K562 (cell line): ENCODE results near the gene UBE2L3. TPM values are rescaled to one million over a fixed set of nuclear protein-coding genes. Genes with fewer than 3 reads are reported as not detected.
A peak's percentile ranks its signal among the peaks of the same experiment; 100 is the strongest.

ENCODE experiments used
- COPS2 ChIP-seq: fragments of 450-650 bp; conservative IDR thresholded peaks from 2 replicates; pipeline ENCODE4 v1.6.1; 2016; ENCODE audit warnings: mild to moderate bottlenecking, moderate library complexity
- ELF4 ChIP-seq: fragments of 450-650 bp; formaldehyde crosslinking; IDR thresholded peaks from 2 replicates; pipeline ENCODE4 v1.4.0; 2022; ENCODE audit warnings: missing genetic modification characterization
- FOXK1 ChIP-seq: sonication (generic); formaldehyde crosslinking; IDR thresholded peaks from 2 replicates; pipeline ENCODE4 v1.8.0; 2022; ENCODE audit warnings: missing genetic modification reagents, mild to moderate bottlenecking, borderline replicate concordance
- GATAD2B ChIP-seq: fragments of 450-650 bp; IDR thresholded peaks from 2 replicates; pipeline ENCODE4 v1.6.1; 2017; ENCODE audit warnings: mild to moderate bottlenecking, borderline replicate concordance
- HES1 ChIP-seq: fragments of 450-650 bp; IDR thresholded peaks from 2 replicates; pipeline ENCODE4 v1.6.1; 2016; ENCODE audit warnings: low read depth, mild to moderate bottlenecking, moderate library complexity
- ID3 ChIP-seq, 2 experiments: fragments of 250-450 bp in 1 of 2; fragments of 450-650 bp in 1 of 2; sonication (Bioruptor Pico) in 1 of 2; IDR thresholded peaks; 2 replicates each; pipeline versions ENCODE4 v1.6.1 to v1.8.0; 2016 to 2021; ENCODE audit warnings: mild to moderate bottlenecking in 2 of 2, moderate library complexity in 2 of 2, missing compliant biosample characterization in 1 of 2, missing genetic modification characterization in 1 of 2
- IRF2 ChIP-seq: sonication (generic); formaldehyde crosslinking; IDR thresholded peaks from 2 replicates; pipeline ENCODE4 v1.8.1; 2022; ENCODE audit warnings: mild to moderate bottlenecking, missing genetic modification reagents
- MAFK ChIP-seq: IDR thresholded peaks from 2 replicates; pipeline ENCODE4 v1.6.1; 2011; ENCODE audit warnings: low read length, improper control_type of control experiment
- MYNN ChIP-seq, 2 experiments: sonication (generic); formaldehyde crosslinking in 1 of 2; IDR thresholded peaks; 2 replicates each; pipeline versions ENCODE4 v1.5.0 to v1.6.1; 2016 to 2020; ENCODE audit warnings: antibody characterized with exemption in 1 of 2, missing genetic modification reagents in 1 of 2
- OTX1 ChIP-seq: fragments of 450-650 bp; formaldehyde crosslinking; IDR thresholded peaks from 2 replicates; pipeline ENCODE4 v1.4.0; 2022; ENCODE audit warnings: mild to moderate bottlenecking
- PTBP1 ChIP-seq: fragments of 200-400 bp; formaldehyde crosslinking; IDR thresholded peaks from 2 replicates; pipeline ENCODE4 v1.6.1; 2017; ENCODE audit warnings: low read depth, low read length
- SAP30 ChIP-seq: fragments of 200-600 bp; sonication (generic); IDR thresholded peaks from 2 replicates; pipeline ENCODE4 v1.6.1; 2012; ENCODE audit warnings: borderline replicate concordance, low read depth, mild to moderate bottlenecking, moderate library complexity, low read length, control low read depth, inconsistent platforms; ENCODE audit not compliant: insufficient read depth, poor library complexity, severe bottlenecking
- TOE1 ChIP-seq, 2 experiments: fragments of 450-650 bp in 1 of 2; sonication (generic) in 1 of 2; formaldehyde crosslinking in 1 of 2; IDR thresholded peaks; 2 replicates each; pipeline versions ENCODE4 v1.7.1 to v1.8.0; 2016 to 2022; ENCODE audit warnings: borderline replicate concordance in 2 of 2, mild to moderate bottlenecking in 2 of 2, antibody characterized with exemption in 1 of 2, inconsistent platforms in 1 of 2, low read depth in 1 of 2, missing genetic modification reagents in 1 of 2, moderate library complexity in 1 of 2
- ZBTB1 ChIP-seq: sonication (generic); formaldehyde crosslinking; IDR thresholded peaks from 2 replicates; pipeline ENCODE4 v1.8.1; 2023; ENCODE audit warnings: missing genetic modification reagents, low read depth, mild to moderate bottlenecking, borderline replicate concordance
- ZC3H4 ChIP-seq: sonication (generic); formaldehyde crosslinking; IDR thresholded peaks from 2 replicates; pipeline ENCODE4 v1.9.0; 2021; ENCODE audit warnings: missing genetic modification reagents, borderline replicate concordance
- ZNF134 ChIP-seq: fragments of 250-450 bp; sonication (Bioruptor Pico); conservative IDR thresholded peaks from 2 replicates; pipeline ENCODE4 v1.4.0; 2020
- ZNF57 ChIP-seq: fragments of 450-650 bp; formaldehyde crosslinking; IDR thresholded peaks from 2 replicates; pipeline ENCODE4 v1.4.0; 2020; ENCODE audit warnings: mild to moderate bottlenecking, moderate library complexity
- polyA plus RNA-seq, 8 experiments: library from polyadenylated mRNA; depleted of rRNA in 4 of 8; stranded (reverse) in 5 of 8; unstranded in 3 of 8; fragments of >200 nt; fragmentation: Nextera tagmentation in 2 of 8; fragmentation: Illumina TruSeq in 1 of 8; extraction: Ambion mirVana in 2 of 8; extraction: Trizol in 1 of 8; gene quantifications; 2 replicates each; pipeline versions ENCODE4 v1.2.1 to v1.2.3, GENCODE V29; 2011 to 2014; ENCODE audit warnings: inconsistent platforms in 1 of 8, missing spikeins in 1 of 8
- total RNA-seq, 7 experiments: library from RNA; depleted of rRNA in 6 of 7; stranded (reverse); fragments of >200 nt in 6 of 7; fragmentation: Illumina TruSeq in 2 of 7; extraction: Trizol in 2 of 7; gene quantifications; 2 replicates each; pipeline versions ENCODE4 v1.2.1 to v1.2.3, GENCODE V29; 2011 to 2021; ENCODE audit warnings: low replicate concordance in 1 of 7
- TF ChIP-seq, protein P1 (sequence below): sonication (generic); formaldehyde crosslinking; IDR thresholded peaks from 2 replicates; pipeline ENCODE4 v1.8.1; 2023; ENCODE audit warnings: mild to moderate bottlenecking, missing genetic modification reagents, moderate library complexity
- TF ChIP-seq, protein P2 (sequence below): sonication (generic); formaldehyde crosslinking; IDR thresholded peaks from 2 replicates; pipeline ENCODE4 v1.8.0; 2022; ENCODE audit warnings: mild to moderate bottlenecking, missing genetic modification reagents, borderline replicate concordance
- TF ChIP-seq, protein P3 (sequence below): fragments of 450-650 bp; formaldehyde crosslinking; conservative IDR thresholded peaks from 2 replicates; pipeline ENCODE4 v1.4.0; 2022; ENCODE audit warnings: mild to moderate bottlenecking, missing genetic modification characterization

Gene UBE2L3
- total and polyA plus RNA-seq, 9 of the 15 experiments (the other 6 are each of a cell fraction or from before 2014, with no cell fraction given), result 215 to 625 (median 285) TPM

GRCh38 chr22:21611210-21611977 lies 43.9 kb downstream of the UBE2L3 start (continued):
- peak; percentile 82 for TF ChIP-seq FOXK1 (CRISPR knock-in tag)
- no peak for TF ChIP-seq TOE1 (IDR thresholded peaks at IDR 0.05; ENCODE audit: borderline replicate concordance)
- no peak for TF ChIP-seq TOE1 (CRISPR knock-in tag; IDR thresholded peaks at IDR 0.05; ENCODE audit: borderline replicate concordance, low read depth)
- no peak for TF ChIP-seq ID3 (CRISPR knock-in tag; IDR thresholded peaks at IDR 0.05)
- 0 out of 2 replicates have a peak, but pooled peaks have one; percentile 29 for TF ChIP-seq ID3 (tag; IDR thresholded peaks at IDR 0.05)
- TF ChIP-seq ZNF134 (CRISPR knock-in tag), result no peak
- TF ChIP-seq HES1, result no peak
- TF ChIP-seq COPS2, result no peak
- peak; percentile 93; the same call in 1 of the 2 replicates for TF ChIP-seq OTX1
- no peak for TF ChIP-seq MAFK
- TF ChIP-seq, protein P1, sequence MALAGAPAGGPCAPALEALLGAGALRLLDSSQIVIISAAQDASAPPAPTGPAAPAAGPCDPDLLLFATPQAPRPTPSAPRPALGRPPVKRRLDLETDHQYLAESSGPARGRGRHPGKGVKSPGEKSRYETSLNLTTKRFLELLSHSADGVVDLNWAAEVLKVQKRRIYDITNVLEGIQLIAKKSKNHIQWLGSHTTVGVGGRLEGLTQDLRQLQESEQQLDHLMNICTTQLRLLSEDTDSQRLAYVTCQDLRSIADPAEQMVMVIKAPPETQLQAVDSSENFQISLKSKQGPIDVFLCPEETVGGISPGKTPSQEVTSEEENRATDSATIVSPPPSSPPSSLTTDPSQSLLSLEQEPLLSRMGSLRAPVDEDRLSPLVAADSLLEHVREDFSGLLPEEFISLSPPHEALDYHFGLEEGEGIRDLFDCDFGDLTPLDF, result 0 out of 2 replicates have a peak, but pooled peaks have one; percentile 26
- TF ChIP-seq IRF2 (CRISPR knock-in tag), result peak; percentile 65
- TF ChIP-seq ZBTB1, result 0 out of 2 replicates have a peak, but pooled peaks have one; percentile 64
- TF ChIP-seq, protein P2, sequence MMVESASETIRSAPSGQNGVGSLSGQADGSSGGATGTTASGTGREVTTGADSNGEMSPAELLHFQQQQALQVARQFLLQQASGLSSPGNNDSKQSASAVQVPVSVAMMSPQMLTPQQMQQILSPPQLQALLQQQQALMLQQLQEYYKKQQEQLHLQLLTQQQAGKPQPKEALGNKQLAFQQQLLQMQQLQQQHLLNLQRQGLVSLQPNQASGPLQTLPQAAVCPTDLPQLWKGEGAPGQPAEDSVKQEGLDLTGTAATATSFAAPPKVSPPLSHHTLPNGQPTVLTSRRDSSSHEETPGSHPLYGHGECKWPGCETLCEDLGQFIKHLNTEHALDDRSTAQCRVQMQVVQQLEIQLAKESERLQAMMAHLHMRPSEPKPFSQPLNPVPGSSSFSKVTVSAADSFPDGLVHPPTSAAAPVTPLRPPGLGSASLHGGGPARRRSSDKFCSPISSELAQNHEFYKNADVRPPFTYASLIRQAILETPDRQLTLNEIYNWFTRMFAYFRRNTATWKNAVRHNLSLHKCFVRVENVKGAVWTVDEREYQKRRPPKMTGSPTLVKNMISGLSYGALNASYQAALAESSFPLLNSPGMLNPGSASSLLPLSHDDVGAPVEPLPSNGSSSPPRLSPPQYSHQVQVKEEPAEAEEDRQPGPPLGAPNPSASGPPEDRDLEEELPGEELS (CRISPR knock-in tag), result 0 out of 2 replicates have a peak, but pooled peaks have one; percentile 20
- no peak for TF ChIP-seq PTBP1
- peak; percentile 82; the same call in 1 of the 2 replicates for TF ChIP-seq ZC3H4
- TF ChIP-seq MYNN (IDR thresholded peaks at IDR 0.05), result no peak
- peak; percentile 70; the same call in 1 of the 2 replicates for TF ChIP-seq MYNN (CRISPR knock-in tag; IDR thresholded peaks at IDR 0.05)
- TF ChIP-seq GATAD2B, result no peak
- TF ChIP-seq, protein P3, sequence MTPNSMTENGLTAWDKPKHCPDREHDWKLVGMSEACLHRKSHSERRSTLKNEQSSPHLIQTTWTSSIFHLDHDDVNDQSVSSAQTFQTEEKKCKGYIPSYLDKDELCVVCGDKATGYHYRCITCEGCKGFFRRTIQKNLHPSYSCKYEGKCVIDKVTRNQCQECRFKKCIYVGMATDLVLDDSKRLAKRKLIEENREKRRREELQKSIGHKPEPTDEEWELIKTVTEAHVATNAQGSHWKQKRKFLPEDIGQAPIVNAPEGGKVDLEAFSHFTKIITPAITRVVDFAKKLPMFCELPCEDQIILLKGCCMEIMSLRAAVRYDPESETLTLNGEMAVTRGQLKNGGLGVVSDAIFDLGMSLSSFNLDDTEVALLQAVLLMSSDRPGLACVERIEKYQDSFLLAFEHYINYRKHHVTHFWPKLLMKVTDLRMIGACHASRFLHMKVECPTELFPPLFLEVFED (CRISPR knock-in tag), result peak; percentile 97
- peak; percentile 92 for TF ChIP-seq ELF4
- peak; percentile 54; the same call in 1 of the 2 replicates for TF ChIP-seq ZNF57 (CRISPR knock-in tag)
- no peak for TF ChIP-seq SAP30
